ENCODE results near the gene NRTN. TPM values are rescaled to one million over a fixed set of nuclear protein-coding genes. Genes with fewer than 3 reads are reported as not detected.

NRTN gene
- total and polyA plus RNA-seq, 10 donors: 0.29 to 2.3 (median 0.32) TPM; not detected in 5

- 67 to 87% (median 75%) methylated on average over 14 to 17 of the region's 17 CpGs for WGBS, 5 donors
- Histone ChIP-seq H3K4me1 (peaks cover 6 to 68% (median 29%) of the 10 kb centered on the region in 6 donors), H3K27ac (no peak overlapping the region), H3K9me3 (no peaks in the 10 kb centered on the region), H3K4me3 (no peak overlapping the region), H3K36me3 (no peaks in the 10 kb centered on the region), H3K27me3 (replicated peaks in 1 of 7) (peaks cover 0 to 81% (median 45%) of the 10 kb centered on the region in 7 donors)
- DNase-seq: no peak
- intact Hi-C loops (cut with DNase I; ENCODE audit: low total_unique reads): loop anchor here (5.0 kb wide), 1 partner anchor 92 kb away; no protein-coding TSS in a partner anchor
- TF ChIP-seq CTCF (IDR thresholded peaks at IDR 0.05 in 8 of 11, conservative IDR thresholded peaks at IDR 0.05 in 3 of 11): no peak
- no peak for TF ChIP-seq POLR2AphosphoS5 (IDR thresholded peaks at IDR 0.05)
- no peak for TF ChIP-seq POLR2A (IDR thresholded peaks at IDR 0.05)
Observed at GRCh38 chr19:5800361-5801270, 4.3 kb upstream of the NRTN start.

- DNase-seq: no peak
- intact Hi-C loops (cut with DNase I; ENCODE audit: low total_unique reads): loop anchor here (5.0 kb wide), 1 partner anchor 90 kb away; no protein-coding TSS in a partner anchor
- no peak overlapping the region for H3K4me3 ChIP-seq
- no peaks in the 10 kb centered on the region for H3K36me3 ChIP-seq
- peaks cover 0 to 88% (median 46%) of the 10 kb centered on the region in 7 donors for H3K27me3 ChIP-seq (replicated peaks in 1 of 7)
- TF ChIP-seq CTCF (IDR thresholded peaks at IDR 0.05 in 8 of 11, conservative IDR thresholded peaks at IDR 0.05 in 3 of 11) (no peak), POLR2A (IDR thresholded peaks at IDR 0.05) (no peak), POLR2AphosphoS5 (IDR thresholded peaks at IDR 0.05) (no peak)
- no peaks in the 10 kb centered on the region for H3K9me3 ChIP-seq
- WGBS, 5 donors: 15 to 22% (median 16%) methylated on average over 15 to 33 of the region's 33 CpGs
- no peak overlapping the region for H3K27ac ChIP-seq
- H3K4me1 ChIP-seq: peaks cover 6 to 71% (median 32%) of the 10 kb centered on the region in 6 donors
Observed at GRCh38 chr19:5801796-5802619, 2.9 kb upstream of the NRTN start.

- Histone ChIP-seq H3K4me1 (peaks cover 6 to 67% (median 32%) of the 10 kb centered on the region in 6 donors), H3K36me3 (no peaks in the 10 kb centered on the region), H3K27ac (no peak overlapping the region), H3K4me3 (peak overlapping the region in 7 of 8 donors; percentile 7 to 62 (median 29)), H3K27me3 (replicated peaks in 1 of 7) (peaks cover 0 to 77% (median 46%) of the 10 kb centered on the region in 7 donors), H3K9me3 (no peaks in the 10 kb centered on the region)
- TF ChIP-seq CTCF (IDR thresholded peaks at IDR 0.05 in 8 of 11, conservative IDR thresholded peaks at IDR 0.05 in 3 of 11) (no peak), POLR2A (IDR thresholded peaks at IDR 0.05) (no peak), POLR2AphosphoS5 (IDR thresholded peaks at IDR 0.05) (no peak)
- DNase-seq: no peak
- 8 to 22% (median 14%) methylated on average over 8 of the region's 8 CpGs for whole genome bisulfite sequencing, 5 donors
- intact Hi-C loops (cut with DNase I; ENCODE audit: low total_unique reads): loop anchor here (5.0 kb wide), 1 partner anchor 89 kb away; no protein-coding TSS in a partner anchor
Observed at GRCh38 chr19:5803441-5803751, 1.5 kb upstream of the NRTN start.

Measured in spleen (tissue), 11 donors.